PC-3 (cell line): ENCODE measurements around the gene KL. TPM values are rescaled to one million over a fixed set of nuclear protein-coding genes. Genes with fewer than 3 reads are reported as not detected.

ENCODE experiments used
- ATAC-seq: fragments of 200-7000 bp; cut with Tn5 transposase; 2 replicates; pipeline ENCODE4 v1.9.1; 2020; ENCODE audit warnings: mild to moderate bottlenecking, moderate library complexity
- BruUV-seq: library from RNA; stranded (reverse); fragments of 400-500 nt; replicated peaks from 2 replicates; lab custom pipeline; 2021; lab: Mats Ljungman, UMichigan
- CTCF ChIA-PET: fragments of 300-600 bp; sonication (Branson Sonifier 250); formaldehyde crosslinking; loops from one replicate; lab custom pipeline; 2022; ENCODE audit warnings: antibody characterized with exemption; lab: Charles Lee
- POLR2A ChIA-PET: fragments of 300-600 bp; sonication (Branson Sonifier 250); formaldehyde crosslinking; loops from one replicate; lab custom pipeline; 2022; ENCODE audit warnings: antibody characterized with exemption; ENCODE audit not compliant: unreplicated experiment; lab: Charles Lee
- DNase-seq: peaks from one replicate; pipeline ENCODE4 v3.0.0-alpha.2; 2015
- H2AFZ ChIP-seq: fragments of 300-600 bp; sonication (generic); 2 replicates; pipeline ENCODE4 v1.6.0; 2016; ENCODE audit warnings: antibody characterized with exemption, low read length
- H3F3A ChIP-seq: fragments of 300-600 bp; sonication (generic); one replicate; pipeline ENCODE4 v1.6.0; 2017; ENCODE audit warnings: antibody characterized with exemption, low read length, control low read depth, mild to moderate bottlenecking; ENCODE audit not compliant: unreplicated experiment
- H3K27ac ChIP-seq: fragments of 300-600 bp; sonication (generic); 2 replicates; pipeline ENCODE4 v1.5.1; 2016; ENCODE audit warnings: mild to moderate bottlenecking, low read length
- H3K27me3 ChIP-seq: fragments of 300-600 bp; sonication (generic); 2 replicates; pipeline ENCODE4 v1.6.1; 2016; ENCODE audit warnings: low read length, mixed read lengths
- H3K36me3 ChIP-seq: fragments of 300-600 bp; sonication (generic); 2 replicates; pipeline ENCODE4 v1.6.1; 2016; ENCODE audit warnings: low read depth, mixed run types, low read length, mixed read lengths
- H3K4me1 ChIP-seq: fragments of 300-600 bp; sonication (generic); 2 replicates; pipeline ENCODE4 v1.5.1; 2016; ENCODE audit warnings: low read length; ENCODE audit not compliant: insufficient read depth
- H3K4me2 ChIP-seq: fragments of 300-600 bp; sonication (generic); 2 replicates; pipeline ENCODE4 v1.6.0; 2016; ENCODE audit warnings: low read length
- H3K4me3 ChIP-seq: fragments of 300-600 bp; sonication (generic); 2 replicates; pipeline ENCODE4 v1.5.1; 2016; ENCODE audit warnings: mild to moderate bottlenecking, low read length, mixed read lengths
- H3K79me2 ChIP-seq: fragments of 300-600 bp; sonication (generic); 2 replicates; pipeline ENCODE4 v1.6.1; 2017; ENCODE audit warnings: low read length, mixed read lengths
- H3K9ac ChIP-seq: fragments of 300-600 bp; sonication (generic); 2 replicates; pipeline ENCODE4 v1.6.0; 2016; ENCODE audit warnings: mild to moderate bottlenecking, low read length
- H3K9me2 ChIP-seq: fragments of 300-600 bp; sonication (generic); replicated peaks from 2 replicates; pipeline ENCODE4 v1.6.1; 2016; ENCODE audit warnings: mixed run types, low read length, mixed read lengths
- H3K9me3 ChIP-seq: fragments of 300-600 bp; sonication (generic); 2 replicates; pipeline ENCODE4 v1.6.1; 2016; ENCODE audit warnings: low read length, mixed read lengths
- H4K20me1 ChIP-seq: fragments of 300-600 bp; sonication (generic); 2 replicates; pipeline ENCODE4 v1.6.1; 2016; ENCODE audit warnings: low read length, mixed read lengths
- CTCF ChIP-seq: fragments of 300-600 bp; sonication (generic); conservative IDR thresholded peaks from 2 replicates; pipeline ENCODE4 v1.5.1; 2017; ENCODE audit warnings: antibody characterized with exemption, low read depth, mild to moderate bottlenecking, low read length
- EZH2 ChIP-seq: fragments of 300-600 bp; sonication (generic); IDR thresholded peaks from one replicate; pipeline ENCODE4 v1.6.1; 2017; ENCODE audit warnings: antibody characterized with exemption, mild to moderate bottlenecking, low read length; ENCODE audit not compliant: unreplicated experiment
- EZH2phosphoT487 ChIP-seq: fragments of 300-600 bp; sonication (generic); IDR thresholded peaks from 2 replicates; pipeline ENCODE4 v1.6.1; 2018; ENCODE audit warnings: mild to moderate bottlenecking, antibody characterized with exemption, low read length, borderline replicate concordance
- intact Hi-C: fragments of 100-400 bp; cut with micrococcal nuclease; formaldehyde crosslinking; loops from 2 replicates; pipeline ENCODE4 v1.9.0; 2023
- total RNA-seq: library from RNA; depleted of rRNA; stranded (reverse); fragments of >200 nt; gene quantifications from 2 replicates; pipeline ENCODE4 v1.2.3, GENCODE V29; 2014

KL gene
- total RNA-seq, 1 experiment from 2014 or later = 0.07 TPM

- no peaks in the 10 kb centered on the region for H3K9me3 ChIP-seq
- no peak overlapping the region for H2AFZ ChIP-seq
- no peak for TF ChIP-seq EZH2
- no peak for TF ChIP-seq EZH2phosphoT487
- TF ChIP-seq CTCF = no peak
- DNase-seq (no peak), ATAC-seq (no peak)
- H3K9me2 ChIP-seq = no peaks in the 10 kb centered on the region
- ChIA-PET POLR2A (no interaction called here), CTCF (no interaction called here)
- peaks cover 17% of the 10 kb centered on the region for H3K4me1 ChIP-seq
- H3F3A ChIP-seq = no peaks in the 10 kb centered on the region
- no peak overlapping the region for H3K4me3 ChIP-seq
- no peak overlapping the region for H3K4me2 ChIP-seq
- no peaks in the 10 kb centered on the region for H4K20me1 ChIP-seq
- no TSS peak for BruUV-seq
- H3K79me2 ChIP-seq = no peaks in the 10 kb centered on the region
- no peaks in the 10 kb centered on the region for H3K36me3 ChIP-seq
- no peaks in the 10 kb centered on the region for H3K27me3 ChIP-seq
- intact Hi-C loops = no loop called here
- H3K9ac ChIP-seq = no peak overlapping the region
- no peak overlapping the region for H3K27ac ChIP-seq
Measured at GRCh38 chr13:32988608-32989289, 27.5 kb upstream of the KL start.

GRCh38 chr13:32989290-32989667 is 26.9 kb upstream of the KL start:
- ATAC-seq = no peak
- CTCF ChIA-PET = no interaction called here
- H3K9me3 ChIP-seq = no peaks in the 10 kb centered on the region
- intact Hi-C loops = no loop called here
- H3K4me2 ChIP-seq = no peak overlapping the region
- no peaks in the 10 kb centered on the region for H3F3A ChIP-seq
- no peaks in the 10 kb centered on the region for H4K20me1 ChIP-seq
- no peak overlapping the region for H3K9ac ChIP-seq
- H3K27me3 ChIP-seq = no peaks in the 10 kb centered on the region
- no peaks in the 10 kb centered on the region for H3K79me2 ChIP-seq
- no peak overlapping the region for H2AFZ ChIP-seq
- no TSS peak for BruUV-seq
- H3K36me3 ChIP-seq = no peaks in the 10 kb centered on the region
- TF ChIP-seq EZH2 = no peak
- TF ChIP-seq EZH2phosphoT487 = no peak
- no peak for TF ChIP-seq CTCF
- no peak for DNase-seq
- no peak overlapping the region for H3K27ac ChIP-seq
- H3K4me3 ChIP-seq = no peak overlapping the region
- no peaks in the 10 kb centered on the region for H3K9me2 ChIP-seq
- peaks cover 16% of the 10 kb centered on the region for H3K4me1 ChIP-seq
- POLR2A ChIA-PET = no interaction called here

DNA sequence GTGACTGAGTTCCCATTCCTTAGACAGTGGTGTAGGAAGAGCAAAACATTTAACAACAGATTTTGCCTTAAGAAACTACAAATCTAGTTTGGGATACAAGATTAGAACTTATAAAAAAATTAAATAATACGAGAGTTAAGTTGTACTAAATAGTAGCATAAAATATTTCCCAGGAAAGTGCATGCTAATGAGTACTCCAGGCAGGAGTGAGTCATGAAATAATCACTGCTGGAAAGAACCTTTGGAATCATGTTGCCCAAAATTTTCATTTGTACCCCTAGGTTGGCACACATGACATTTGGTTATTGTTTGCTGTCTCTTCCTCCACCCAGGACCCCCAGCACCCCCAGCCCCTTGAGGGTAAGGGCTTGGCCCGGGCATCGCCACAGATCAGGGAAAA is 26.3 kb upstream of the KL start:
- Histone ChIP-seq H4K20me1 (no peaks in the 10 kb centered on the region), H3K4me2 (no peak overlapping the region; the same call in 1 of the 2 replicates), H3K4me1 (peaks cover 11% of the 10 kb centered on the region), H3F3A (no peaks in the 10 kb centered on the region), H3K9me2 (no peaks in the 10 kb centered on the region), H3K4me3 (no peak overlapping the region), H3K9me3 (no peaks in the 10 kb centered on the region), H3K9ac (no peak overlapping the region), H3K27ac (no peak overlapping the region), H3K27me3 (no peaks in the 10 kb centered on the region), H3K79me2 (no peaks in the 10 kb centered on the region), H3K36me3 (no peaks in the 10 kb centered on the region), H2AFZ (no peak overlapping the region)
- DNase-seq (peak; percentile 10), ATAC-seq (no peak)
- ChIA-PET CTCF (no interaction called here), POLR2A (no interaction called here)
- TF ChIP-seq EZH2 (no peak), CTCF (no peak), EZH2phosphoT487 (no peak)
- intact Hi-C loops = no loop called here
- BruUV-seq = no TSS peak
